Hematopoietic multipotent progenitor cell treated with erythropoietin and hydrocortisone succinate and interleukin-3 and kit ligand, for 6 days (in vitro differentiated cells): ENCODE results near the gene ZCCHC18.
"Not testable (repeated sequence)": the region's sequence is repeated elsewhere in the genome, so short reads cannot be mapped to it uniquely, and the experiment has no call there.

ENCODE experiments used
- DNase-seq: peaks from one replicate; pipeline ENCODE4 v3.0.0-alpha.2; 2015

The ZCCHC18 gene

DNA sequence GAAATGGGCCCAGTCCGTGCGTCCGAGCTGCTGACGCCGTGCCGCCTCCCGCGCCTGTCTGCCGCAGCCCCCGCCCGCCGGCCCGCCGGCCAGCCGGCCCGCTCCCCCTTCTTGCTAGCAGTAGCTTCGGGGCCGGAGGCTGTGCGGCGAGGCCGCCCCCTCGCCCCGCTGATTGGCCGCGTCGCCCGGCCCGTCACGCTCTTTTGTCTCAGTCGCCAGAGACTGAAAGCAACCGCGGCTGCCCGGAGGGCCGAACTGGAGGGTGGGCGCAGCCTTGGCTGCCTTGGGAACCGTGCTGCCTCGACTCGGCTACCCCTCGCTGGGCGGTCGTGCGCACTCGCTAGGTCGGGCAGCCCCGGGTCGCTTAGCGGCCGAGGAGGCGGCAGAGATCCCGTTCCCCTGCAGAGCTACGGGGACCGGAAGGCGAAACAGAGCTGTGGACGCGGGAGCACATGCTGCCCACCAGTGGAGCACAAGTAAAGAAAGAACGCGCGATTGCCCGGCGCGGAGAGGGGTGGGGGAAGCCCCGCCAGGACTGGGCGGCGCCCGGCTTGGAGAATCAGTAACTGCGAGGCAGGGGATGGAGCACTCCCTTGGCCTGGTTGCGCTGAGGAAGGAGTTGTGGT lies at the start of gene ZCCHC18:
Gene ZCCHC18 (plus strand): TSS at position 198 of the 626 bp plus-strand sequence. CDS start 1,589 bp downstream, outside the sequence.
- peak; percentile 44 for DNase-seq

GRCh38 chrX:104062636-104063035 lies 49.7 kb upstream of the ZCCHC18 start:
- not testable (repeated sequence) for DNase-seq

GRCh38 chrX:104075778-104076445 lies 36.4 kb upstream of the ZCCHC18 start, which contains the start of gene TMSB15C:
TSS of gene TMSB15C (minus strand) at chrX:104076236.
- not testable (repeated sequence) for DNase-seq

- DNase-seq, result not testable (repeated sequence)
Observed at GRCh38 chrX:104077854-104078253, 34.5 kb upstream of the ZCCHC18 start.

DNA sequence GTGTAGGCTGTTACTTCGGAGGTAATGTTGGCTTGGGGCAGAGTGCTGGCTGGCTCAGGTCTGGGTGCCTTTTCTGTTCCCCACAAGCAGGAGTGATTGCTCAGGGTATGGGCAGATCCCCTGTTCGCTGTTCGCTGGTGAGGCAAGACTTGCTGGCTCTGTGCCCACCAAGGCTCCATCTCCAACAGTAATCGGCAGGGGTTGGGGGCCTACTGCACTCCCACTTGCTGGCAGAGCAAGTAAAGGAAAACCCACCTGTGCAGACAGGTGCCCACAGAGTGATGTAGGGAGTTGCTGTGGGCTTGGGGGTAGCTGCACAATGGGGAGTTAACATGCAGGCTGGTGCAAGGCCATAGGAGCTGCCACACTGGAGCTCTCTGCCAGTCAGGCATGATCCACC lies 28.3 kb upstream of the ZCCHC18 start:
- no peak for DNase-seq

DNA sequence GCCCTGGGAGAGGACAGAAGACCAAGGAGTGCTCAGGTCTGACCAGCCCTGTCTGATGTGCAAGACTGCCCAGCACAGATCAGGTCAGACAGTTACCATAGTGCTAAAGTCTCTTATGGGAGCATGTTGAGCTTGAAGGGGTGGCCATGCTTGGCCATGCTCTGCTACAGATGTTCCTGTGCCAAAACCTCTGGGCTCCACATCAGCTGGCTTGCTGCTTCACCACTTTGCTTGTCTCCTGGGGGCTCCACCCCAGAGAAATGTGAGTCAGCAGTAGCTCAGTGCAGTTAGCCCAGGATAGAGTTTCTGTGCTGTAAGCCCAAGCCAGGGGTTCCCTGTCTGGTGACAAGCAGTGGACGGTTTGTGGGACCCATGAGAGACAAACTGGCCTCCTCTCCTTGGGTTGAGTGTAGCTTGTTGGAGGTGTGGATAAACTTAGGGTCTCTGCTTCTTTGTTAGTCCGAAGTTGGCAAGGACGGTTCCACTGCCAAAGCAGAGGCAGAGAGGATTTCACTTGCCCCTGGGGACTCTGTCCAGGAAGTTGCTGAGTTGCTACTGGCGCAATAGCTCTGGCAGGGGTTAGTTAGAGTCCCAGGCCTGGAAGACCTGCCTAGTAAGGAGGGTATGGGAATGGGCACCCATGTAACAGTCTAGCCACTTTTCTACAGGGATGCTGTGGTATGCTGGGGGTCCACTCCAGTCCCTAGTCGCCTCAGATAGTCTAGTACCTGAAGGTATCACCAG lies 27.6 kb upstream of the ZCCHC18 start:
- no peak for DNase-seq

- DNase-seq, result no peak
Observed at GRCh38 chrX:104085477-104085876, 26.8 kb upstream of the ZCCHC18 start.

DNA sequence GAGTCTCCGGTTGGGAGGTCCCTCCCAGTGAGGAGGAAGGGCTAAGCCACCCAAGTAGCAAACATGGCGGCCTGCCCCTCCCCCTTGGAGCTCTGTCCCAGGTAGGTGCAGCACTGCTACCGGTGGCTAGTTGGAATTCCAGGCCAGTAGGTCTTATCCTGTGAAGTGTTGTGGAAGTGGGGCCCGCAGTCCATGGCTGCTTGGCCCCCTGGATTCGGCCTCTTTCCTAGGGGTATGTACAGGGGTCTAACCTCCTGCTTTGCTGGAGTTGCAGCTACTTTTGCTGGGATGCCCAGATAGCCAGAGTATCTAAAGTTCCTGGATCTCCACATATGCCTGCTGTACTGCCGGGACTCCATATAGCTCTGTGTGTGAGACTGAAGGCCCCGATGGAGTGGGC lies 26.4 kb upstream of the ZCCHC18 start:
- DNase-seq, result no peak

GRCh38 chrX:104098151-104098808 lies 14.0 kb upstream of the ZCCHC18 start:
- DNase-seq, result peak; percentile 71

DNA sequence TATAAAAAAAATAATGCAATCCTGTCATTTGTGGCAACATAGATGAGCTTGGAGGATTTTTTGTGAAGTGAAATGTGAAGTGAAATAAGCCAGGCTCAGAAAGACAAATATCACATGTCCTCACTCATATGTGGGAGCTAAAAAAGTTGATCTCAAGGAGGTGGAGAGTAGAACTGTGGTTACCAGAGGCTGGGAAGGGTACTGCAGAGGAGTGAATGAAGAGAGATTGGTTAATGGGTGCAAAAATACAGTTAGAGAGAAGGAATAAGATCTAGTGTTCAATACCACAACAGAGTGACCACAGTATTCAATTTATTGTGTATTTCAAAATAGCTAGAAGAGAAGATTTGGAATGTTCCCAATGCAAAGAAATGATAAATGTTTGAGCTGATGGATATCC lies 13.4 kb upstream of the ZCCHC18 start:
- no peak for DNase-seq

GRCh38 chrX:104104676-104105075 lies 7.6 kb upstream of the ZCCHC18 start:
- no peak for DNase-seq

- DNase-seq, result no peak
Observed at GRCh38 chrX:104105330-104106262, 6.7 kb upstream of the ZCCHC18 start.

DNA sequence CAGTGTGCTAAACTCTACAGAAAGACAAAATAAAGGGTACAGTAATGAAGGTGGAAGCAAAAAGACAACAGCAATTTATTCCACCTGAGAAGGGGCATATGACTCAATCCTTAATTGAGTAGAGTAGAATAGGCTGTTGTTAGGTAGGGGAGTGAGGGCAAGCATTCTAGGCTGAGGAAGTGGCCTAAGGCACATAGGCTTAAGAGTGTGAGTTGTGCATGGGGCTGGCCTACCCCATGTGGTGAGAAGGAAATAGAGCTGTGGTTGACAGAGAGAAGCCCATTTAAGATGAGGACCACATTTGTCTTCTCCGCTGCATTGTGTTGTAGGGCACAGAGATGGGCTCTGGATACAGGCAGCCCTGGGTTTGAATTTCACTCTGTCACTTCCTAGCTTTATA lies 3.4 kb upstream of the ZCCHC18 start:
- no peak for DNase-seq

DNA sequence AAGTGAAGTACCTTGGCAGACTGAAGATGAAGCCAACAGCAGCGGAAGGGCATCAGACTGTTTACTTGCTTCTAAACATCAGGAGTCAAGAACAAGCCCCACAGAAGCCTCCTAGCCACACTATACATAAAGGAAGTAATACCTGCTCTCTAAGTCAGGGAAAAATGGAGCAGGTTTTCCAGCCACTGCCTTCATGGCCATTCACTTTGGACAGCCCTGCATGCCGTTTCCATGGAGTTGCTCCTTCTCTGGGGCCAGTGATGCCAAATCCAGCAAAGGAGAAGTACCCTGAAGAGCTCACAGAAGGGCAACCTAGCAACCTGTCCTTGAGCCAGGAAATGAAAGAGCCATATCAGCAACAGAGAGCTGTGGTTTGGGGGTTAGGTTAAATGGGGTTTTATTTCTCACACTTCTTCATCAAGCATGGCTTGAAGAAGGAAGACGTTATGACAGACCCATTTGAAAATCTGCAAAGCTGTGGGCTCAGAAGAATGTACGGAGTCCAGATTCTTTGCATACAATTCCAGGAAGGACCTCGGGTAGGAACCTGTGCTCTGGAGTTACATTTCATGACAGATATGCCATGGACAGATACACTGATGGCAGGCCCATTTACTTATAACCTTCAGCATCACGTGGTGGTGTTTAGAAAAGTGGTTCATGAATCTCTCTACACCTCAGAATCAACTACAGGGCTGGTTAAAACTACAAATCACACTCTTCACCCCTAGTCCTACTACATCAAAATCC lies 1.7 kb upstream of the ZCCHC18 start:
- DNase-seq, result peak; percentile 8

DNA sequence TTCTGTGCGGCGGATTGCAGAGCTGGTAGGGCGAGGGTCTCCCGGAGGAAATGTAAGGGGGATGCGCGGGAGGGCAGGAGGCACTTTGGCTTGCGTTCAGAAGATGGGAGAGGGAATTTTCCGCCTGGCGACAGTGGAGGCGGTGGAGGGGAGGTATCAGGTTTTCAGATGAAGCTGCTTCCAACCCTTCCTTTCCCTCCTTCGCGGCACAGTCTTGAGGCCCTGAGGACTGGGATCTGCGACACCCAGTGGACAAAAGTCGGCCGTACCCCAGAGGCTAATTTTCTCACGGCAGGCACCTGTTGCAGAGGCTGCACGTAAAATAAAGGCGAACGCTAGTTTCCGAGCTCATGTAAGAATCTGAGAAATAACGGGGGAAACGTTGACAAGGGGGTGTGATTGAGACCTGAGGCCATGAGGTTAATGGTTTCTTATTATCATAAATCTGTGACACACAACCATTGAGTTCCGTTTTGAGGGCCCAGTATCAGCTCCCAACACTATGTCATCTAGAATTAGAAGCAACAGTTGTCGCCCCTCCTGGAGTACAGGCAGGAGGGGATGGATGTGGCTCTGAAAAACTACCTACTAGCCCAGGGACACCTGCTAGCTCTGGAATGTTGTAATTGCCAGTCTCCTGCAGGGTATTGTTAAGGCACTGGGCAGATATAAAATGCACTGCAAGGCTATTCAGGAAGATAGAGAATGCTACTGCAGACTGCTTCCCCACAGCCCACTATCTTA lies 1.1 kb downstream of the ZCCHC18 start:
- peak; percentile 71 for DNase-seq

DNA sequence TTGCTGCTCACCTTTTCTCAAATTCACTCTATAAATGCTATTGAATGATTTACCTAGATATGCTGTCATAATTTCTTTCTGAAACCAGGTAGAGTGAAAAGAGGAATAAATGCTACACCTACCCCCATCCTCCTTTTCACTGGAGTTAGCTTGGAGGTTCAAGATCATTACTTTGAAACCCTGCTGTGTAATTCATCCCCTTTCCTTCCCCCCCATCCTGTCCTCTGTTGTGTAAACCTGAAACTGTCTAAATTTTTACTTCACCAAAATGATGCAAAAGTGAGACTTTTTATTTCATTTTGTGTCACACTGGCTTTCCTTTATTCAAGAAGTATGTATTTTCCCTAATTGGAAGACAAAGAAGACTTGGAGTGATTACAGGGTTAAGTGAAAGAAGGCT lies 5.4 kb downstream of the ZCCHC18 start:
- no peak for DNase-seq

GRCh38 chrX:104118765-104119164 lies 6.4 kb downstream of the ZCCHC18 start:
- no peak for DNase-seq

- DNase-seq, result peak; percentile 18
Observed at GRCh38 chrX:104122829-104123228, 10.5 kb downstream of the ZCCHC18 start.

DNA sequence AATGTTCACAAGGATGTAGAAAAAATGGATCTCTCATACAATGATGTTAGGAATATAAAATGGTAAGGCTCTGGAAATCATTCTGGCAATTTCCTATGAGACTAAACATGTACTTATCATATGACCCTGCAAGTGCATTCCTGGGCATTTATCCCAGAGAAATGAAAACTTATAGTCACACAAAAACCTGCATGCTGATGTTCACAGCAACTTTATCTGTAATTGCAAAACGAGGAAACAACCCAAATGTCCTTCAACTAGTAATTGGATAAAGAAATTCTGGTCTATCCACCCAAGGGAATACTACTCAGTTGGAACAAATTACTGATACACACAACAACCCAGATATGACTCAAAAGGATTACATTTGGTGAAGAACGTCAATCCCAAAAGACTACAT lies 14.5 kb downstream of the ZCCHC18 start:
- DNase-seq, result no peak

DNA sequence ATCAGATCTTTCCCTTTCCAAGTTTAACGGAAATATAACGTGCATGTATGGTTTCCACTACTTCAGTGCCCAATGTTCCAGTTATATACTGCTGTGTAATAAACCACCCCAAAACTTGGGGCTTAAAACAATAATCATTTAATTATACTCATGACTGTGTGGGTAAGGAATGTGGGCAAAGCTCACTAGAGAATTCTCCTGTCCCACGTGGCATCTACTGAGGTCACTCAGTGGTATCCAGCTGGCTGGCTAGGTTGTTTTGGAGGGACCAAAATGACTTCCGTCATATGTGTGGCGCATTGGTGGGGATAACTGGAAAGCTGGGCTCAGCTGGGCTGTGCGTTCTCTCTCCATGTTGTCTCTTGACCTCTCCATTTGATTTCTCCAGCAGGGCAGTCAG lies 18.5 kb downstream of the ZCCHC18 start:
- DNase-seq, result no peak
